HEK293 (cell line): Measurements from ENCODE around the gene NUDT22.

Source experiments
- CTCF ChIA-PET: fragments of 350-600 bp; formaldehyde crosslinking; extraction: SDS; loops from one replicate; lab custom pipeline; 2021; ENCODE audit warnings: antibody characterized with exemption; lab: Yijun Ruan, JAX
- POLR2A ChIA-PET: fragments of 300-600 bp; formaldehyde crosslinking; extraction: SDS; loops from one replicate; lab custom pipeline; 2020; ENCODE audit warnings: antibody characterized with exemption, inconsistent platforms; lab: Yijun Ruan, JAX
- H3K27ac ChIP-seq: fragments of 200-500 bp; sonication (Bioruptor generic); 2 replicates; pipeline ENCODE4 v1.5.1; 2014; ENCODE audit warnings: low read depth, low read length, control low read depth, inconsistent platforms; ENCODE audit errors: extremely low read depth
- H3K36me3 ChIP-seq, 2 experiments: fragments of 200-500 bp in 1 of 2; sonication (Bioruptor generic) in 1 of 2; 1 replicate in 1 of 2; 2 replicates in 1 of 2; pipeline ENCODE4 v1.5.1; 2014 to 2017; ENCODE audit warnings: inconsistent platforms in 2 of 2, low read length in 2 of 2; ENCODE audit not compliant: control insufficient read depth in 2 of 2, insufficient read depth in 1 of 2
- H3K4me1 ChIP-seq: fragments of 200-500 bp; sonication (Bioruptor generic); 2 replicates; pipeline ENCODE4 v1.5.1; 2014; ENCODE audit warnings: mild to moderate bottlenecking, low read length, inconsistent platforms; ENCODE audit not compliant: control insufficient read depth, insufficient read depth
- H3K4me3 ChIP-seq: 2 replicates; pipeline ENCODE4 v1.5.1; 2011; ENCODE audit warnings: low read depth, mild to moderate bottlenecking, control low read depth, low read length, moderate library complexity
- H3K9me3 ChIP-seq: fragments of 200-500 bp; sonication (Bioruptor generic); 2 replicates; pipeline ENCODE4 v1.5.1; 2014; ENCODE audit warnings: low read depth, low read length, inconsistent platforms; ENCODE audit not compliant: control insufficient read depth, insufficient read depth
- GLIS1 ChIP-seq: fragments of 450-650 bp; formaldehyde crosslinking; IDR thresholded peaks from 2 replicates; pipeline ENCODE4 v1.5.1; 2016; ENCODE audit warnings: missing biosample characterization, missing genetic modification characterization
- GLIS2 ChIP-seq: fragments of 450-650 bp; formaldehyde crosslinking; IDR thresholded peaks from 2 replicates; pipeline ENCODE4 v1.5.1; 2016; ENCODE audit warnings: missing biosample characterization, missing genetic modification characterization
- KLF1 ChIP-seq: fragments of 450-650 bp; formaldehyde crosslinking; IDR thresholded peaks from 2 replicates; pipeline ENCODE4 v1.5.1; 2016; ENCODE audit warnings: missing biosample characterization, missing genetic modification characterization
- PATZ1 ChIP-seq: fragments of 450-650 bp; formaldehyde crosslinking; IDR thresholded peaks from 2 replicates; pipeline ENCODE4 v1.5.1; 2016; ENCODE audit warnings: missing biosample characterization, missing genetic modification characterization
- RBAK ChIP-seq: fragments of 450-650 bp; formaldehyde crosslinking; IDR thresholded peaks from 2 replicates; pipeline ENCODE4 v1.5.1; 2016; ENCODE audit warnings: missing biosample characterization, missing genetic modification characterization
- SCRT2 ChIP-seq: fragments of 450-650 bp; formaldehyde crosslinking; IDR thresholded peaks from 2 replicates; pipeline ENCODE4 v1.5.1; 2016; ENCODE audit warnings: missing biosample characterization, missing genetic modification characterization
- YY1 ChIP-seq: fragments of 450-650 bp; formaldehyde crosslinking; IDR thresholded peaks from 2 replicates; pipeline ENCODE4 v1.5.1; 2018; ENCODE audit warnings: missing biosample characterization, missing genetic modification characterization
- YY2 ChIP-seq: fragments of 450-650 bp; formaldehyde crosslinking; IDR thresholded peaks from 2 replicates; pipeline ENCODE4 v1.5.1; 2016; ENCODE audit warnings: missing biosample characterization, missing genetic modification characterization
- ZBTB48 ChIP-seq: fragments of 450-650 bp; formaldehyde crosslinking; IDR thresholded peaks from 2 replicates; pipeline ENCODE4 v1.5.1; 2016; ENCODE audit warnings: missing biosample characterization, missing genetic modification characterization
- ZFHX2 ChIP-seq: fragments of 450-650 bp; formaldehyde crosslinking; conservative IDR thresholded peaks from 2 replicates; pipeline ENCODE4 v1.5.1; 2016; ENCODE audit warnings: missing biosample characterization, missing genetic modification characterization
- ZFP41 ChIP-seq: fragments of 450-650 bp; formaldehyde crosslinking; IDR thresholded peaks from 2 replicates; pipeline ENCODE4 v1.5.1; 2016; ENCODE audit warnings: missing biosample characterization, missing genetic modification characterization, borderline replicate concordance
- ZIC2 ChIP-seq: fragments of 450-650 bp; formaldehyde crosslinking; IDR thresholded peaks from 2 replicates; pipeline ENCODE4 v1.5.1; 2016; ENCODE audit warnings: missing biosample characterization, missing genetic modification characterization
- ZNF140 ChIP-seq: fragments of 450-650 bp; formaldehyde crosslinking; IDR thresholded peaks from 2 replicates; pipeline ENCODE4 v1.5.1; 2016; ENCODE audit warnings: missing biosample characterization, missing genetic modification characterization
- ZNF174 ChIP-seq: fragments of 450-650 bp; formaldehyde crosslinking; IDR thresholded peaks from 2 replicates; pipeline ENCODE4 v1.5.0; 2017; ENCODE audit warnings: missing biosample characterization, mild to moderate bottlenecking, missing genetic modification characterization
- ZNF248 ChIP-seq: fragments of 450-650 bp; formaldehyde crosslinking; IDR thresholded peaks from 2 replicates; pipeline ENCODE4 v1.5.1; 2017; ENCODE audit warnings: missing biosample characterization, missing genetic modification characterization
- ZNF48 ChIP-seq: fragments of 450-650 bp; formaldehyde crosslinking; IDR thresholded peaks from 2 replicates; pipeline ENCODE4 v1.5.1; 2016; ENCODE audit warnings: missing biosample characterization, missing genetic modification characterization
- ZNF549 ChIP-seq: fragments of 450-650 bp; IDR thresholded peaks from 2 replicates; pipeline ENCODE4 v1.5.1; 2018; ENCODE audit warnings: missing biosample characterization, missing genetic modification characterization, mild to moderate bottlenecking, inconsistent platforms, moderate library complexity
- ZNF664 ChIP-seq: fragments of 450-650 bp; formaldehyde crosslinking; IDR thresholded peaks from 2 replicates; pipeline ENCODE4 v1.5.1; 2016; ENCODE audit warnings: missing biosample characterization, missing genetic modification characterization
- ZNF677 ChIP-seq: fragments of 450-650 bp; IDR thresholded peaks from 2 replicates; pipeline ENCODE4 v1.5.0; 2018; ENCODE audit warnings: missing biosample characterization, mild to moderate bottlenecking, missing genetic modification characterization, moderate library complexity
- ZNF692 ChIP-seq: fragments of 450-650 bp; formaldehyde crosslinking; IDR thresholded peaks from 2 replicates; pipeline ENCODE4 v1.5.1; 2016; ENCODE audit warnings: missing biosample characterization, missing genetic modification characterization
- ZNF777 ChIP-seq: fragments of 450-650 bp; formaldehyde crosslinking; IDR thresholded peaks from 2 replicates; pipeline ENCODE4 v1.5.1; 2017; ENCODE audit warnings: missing biosample characterization, missing genetic modification characterization, borderline replicate concordance
- TF ChIP-seq, protein P1 (sequence below): IDR thresholded peaks from 2 replicates; pipeline ENCODE4 v1.6.1; 2011; ENCODE audit warnings: mild to moderate bottlenecking, low read depth, low read length, borderline replicate concordance

NUDT22 gene

GRCh38 chr11:64226507-64227051 lies 505 bp downstream of the NUDT22 start:
- TF ChIP-seq ZFP41 (tag by site-specific recombination) (no peak), YY1 (no peak), ZFHX2 (peak; percentile 49; the same call in 1 of the 2 replicates), GLIS2 (peak; percentile 82), ZBTB48 (tag by site-specific recombination) (peak; percentile 32; the same call in 1 of the 2 replicates), ZNF48 (no peak), ZNF174 (tag by site-specific recombination) (no peak), KLF1 (peak; percentile 45; the same call in 1 of the 2 replicates), YY2 (no peak), ZNF677 (no peak), ZNF248 (no peak), ZNF549 (no peak), ZNF664 (no peak), GLIS1 (tag by site-specific recombination) (peak; percentile 84), ZIC2 (tag by site-specific recombination) (peak; percentile 35; the same call in 1 of the 2 replicates), ZNF777 (tag by site-specific recombination) (no peak), PATZ1 (tag by site-specific recombination) (peak; percentile 43; the same call in 1 of the 2 replicates), ZNF140 (tag by site-specific recombination) (no peak), RBAK (no peak)
- TF ChIP-seq, protein P1, sequence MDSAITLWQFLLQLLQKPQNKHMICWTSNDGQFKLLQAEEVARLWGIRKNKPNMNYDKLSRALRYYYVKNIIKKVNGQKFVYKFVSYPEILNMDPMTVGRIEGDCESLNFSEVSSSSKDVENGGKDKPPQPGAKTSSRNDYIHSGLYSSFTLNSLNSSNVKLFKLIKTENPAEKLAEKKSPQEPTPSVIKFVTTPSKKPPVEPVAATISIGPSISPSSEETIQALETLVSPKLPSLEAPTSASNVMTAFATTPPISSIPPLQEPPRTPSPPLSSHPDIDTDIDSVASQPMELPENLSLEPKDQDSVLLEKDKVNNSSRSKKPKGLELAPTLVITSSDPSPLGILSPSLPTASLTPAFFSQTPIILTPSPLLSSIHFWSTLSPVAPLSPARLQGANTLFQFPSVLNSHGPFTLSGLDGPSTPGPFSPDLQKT, result no peak
- H3K36me3 ChIP-seq, result peaks cover 0 to 17% of the 10 kb centered on the region in 2 experiments; a peak in 1 of 3 replicates
- H3K4me1 ChIP-seq, result peaks cover 3% of the 10 kb centered on the region; the same call in 1 of the 2 replicates
- POLR2A ChIA-PET, result interaction anchor here (0.7 to 3.5 kb wide), 19 partner anchors 10 to 552 kb away, joined by 3 to 29 read pairs (median 5); partner anchors contain the start of genes ESRRA, FKBP2, PLCB3 and PPP1R14B
- H3K27ac ChIP-seq, result peak overlapping the region; percentile 30; the same call in 1 of the 2 replicates
- CTCF ChIA-PET, result interaction anchor here (0.6 to 1.9 kb wide), 6 partner anchors 22 to 389 kb away, joined by 3 to 10 read pairs (median 4); no protein-coding TSS in a partner anchor
- H3K9me3 ChIP-seq, result no peaks in the 10 kb centered on the region
- peak overlapping the region; percentile 77 for H3K4me3 ChIP-seq

DNA sequence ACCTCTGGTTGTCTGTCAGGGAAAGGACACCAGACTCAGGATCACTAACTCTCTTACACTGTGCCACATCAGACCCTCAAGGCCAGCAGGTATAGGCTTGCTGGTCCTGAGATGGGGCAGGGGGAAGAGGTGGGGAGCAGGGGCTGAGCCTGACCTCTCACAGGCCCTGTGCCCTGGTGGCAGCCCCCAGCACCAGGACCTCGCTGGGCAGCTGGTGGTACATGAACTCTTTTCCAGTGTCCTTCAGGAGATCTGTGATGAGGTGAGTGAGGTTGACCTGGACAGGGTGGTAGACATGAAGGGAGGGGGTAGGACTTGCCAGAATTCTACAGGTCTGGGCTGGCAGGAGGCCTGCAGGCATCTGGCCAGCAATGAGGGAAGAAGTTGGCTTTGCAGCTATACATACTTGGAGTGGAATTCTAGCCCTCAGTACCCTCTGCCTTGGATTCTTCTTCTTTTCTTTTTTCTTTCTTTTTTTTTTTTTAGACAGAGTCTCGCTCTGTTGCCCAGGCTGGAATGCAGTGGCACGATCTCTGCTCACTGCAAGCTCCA lies 1.4 kb downstream of the NUDT22 start:
- Histone ChIP-seq H3K4me3 (no peak overlapping the region), H3K4me1 (peaks cover 3% of the 10 kb centered on the region; the same call in 1 of the 2 replicates), H3K9me3 (no peaks in the 10 kb centered on the region), H3K36me3 (peaks cover 0 to 17% of the 10 kb centered on the region in 2 experiments; a peak in 1 of 3 replicates), H3K27ac (no peak overlapping the region)
- POLR2A ChIA-PET, result interaction anchor here (1.0 to 3.5 kb wide), 4 partner anchors 14 to 44 kb away, joined by 5 to 29 read pairs (median 9); partner anchors contain the start of genes FKBP2 and STIP1
- TF ChIP-seq SCRT2 (tag by site-specific recombination) (peak; percentile 72), ZNF692 (no peak)
- CTCF ChIA-PET, result interaction anchor here (0.6 to 1.2 kb wide), 2 partner anchors 50 to 390 kb away, joined by 3 read pairs; no protein-coding TSS in a partner anchor
